ENCODE results near the gene SAMD15.

GRCh38 chr14:77347751-77348150 lies 29.4 kb upstream of the SAMD15 start:
- TF ChIP-seq, protein P1, sequence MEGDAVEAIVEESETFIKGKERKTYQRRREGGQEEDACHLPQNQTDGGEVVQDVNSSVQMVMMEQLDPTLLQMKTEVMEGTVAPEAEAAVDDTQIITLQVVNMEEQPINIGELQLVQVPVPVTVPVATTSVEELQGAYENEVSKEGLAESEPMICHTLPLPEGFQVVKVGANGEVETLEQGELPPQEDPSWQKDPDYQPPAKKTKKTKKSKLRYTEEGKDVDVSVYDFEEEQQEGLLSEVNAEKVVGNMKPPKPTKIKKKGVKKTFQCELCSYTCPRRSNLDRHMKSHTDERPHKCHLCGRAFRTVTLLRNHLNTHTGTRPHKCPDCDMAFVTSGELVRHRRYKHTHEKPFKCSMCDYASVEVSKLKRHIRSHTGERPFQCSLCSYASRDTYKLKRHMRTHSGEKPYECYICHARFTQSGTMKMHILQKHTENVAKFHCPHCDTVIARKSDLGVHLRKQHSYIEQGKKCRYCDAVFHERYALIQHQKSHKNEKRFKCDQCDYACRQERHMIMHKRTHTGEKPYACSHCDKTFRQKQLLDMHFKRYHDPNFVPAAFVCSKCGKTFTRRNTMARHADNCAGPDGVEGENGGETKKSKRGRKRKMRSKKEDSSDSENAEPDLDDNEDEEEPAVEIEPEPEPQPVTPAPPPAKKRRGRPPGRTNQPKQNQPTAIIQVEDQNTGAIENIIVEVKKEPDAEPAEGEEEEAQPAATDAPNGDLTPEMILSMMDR (IDR thresholded peaks at IDR 0.05): no peak
- no peak for TF ChIP-seq EZH2 (IDR thresholded peaks at IDR 0.05; ENCODE audit: borderline replicate concordance, insufficient read depth, low read depth, low read length, poor library complexity, severe bottlenecking)

Data from B cell (primary cell).